ENCODE data around the gene PPP1R12B.

Gene PPP1R12B

GRCh38 chr1:202639500-202639899, 291.0 kb downstream of the PPP1R12B start (continued):
- TF ChIP-seq ZBTB48 (tag by site-specific recombination; IDR thresholded peaks at IDR 0.05) (no peak), ZNF600 (tag by site-specific recombination; IDR thresholded peaks at IDR 0.05) (no peak), ZNF555 (tag by site-specific recombination; conservative IDR thresholded peaks at IDR 0.05) (no peak), ZNF571 (tag by site-specific recombination; IDR thresholded peaks at IDR 0.05) (no peak), ZNF16 (tag by site-specific recombination; IDR thresholded peaks at IDR 0.05; ENCODE audit: low read depth) (no peak), OSR2 (tag by site-specific recombination; IDR thresholded peaks at IDR 0.05) (no peak), ZNF548 (tag by site-specific recombination; IDR thresholded peaks at IDR 0.05) (no peak), ZNF292 (tag by site-specific recombination; IDR thresholded peaks at IDR 0.05; ENCODE audit: borderline replicate concordance, low read depth) (no peak), TSHZ1 (tag by site-specific recombination; IDR thresholded peaks at IDR 0.05; ENCODE audit: borderline replicate concordance) (no peak)

GRCh38 chr1:202642212-202642611, 293.7 kb downstream of the PPP1R12B start:
- ChIA-PET CTCF (interaction anchor here (0.5 kb wide), 1 partner anchor 13 kb away, joined by 4 read pairs; no protein-coding TSS in a partner anchor), POLR2A (no interaction called here)
- Histone ChIP-seq H3K4me3 (ENCODE audit: low read depth, low read length) (no peak overlapping the region), H3K27ac (ENCODE audit: extremely low read depth, low read depth, low read length) (no peak overlapping the region), H3K9me3 (ENCODE audit: control insufficient read depth, insufficient read depth, low read depth, low read length) (no peaks in the 10 kb centered on the region), H3K4me1 (ENCODE audit: control insufficient read depth, insufficient read depth, low read length) (no peaks in the 10 kb centered on the region; the same call in 1 of the 2 replicates), H3K36me3 (ENCODE audit: control insufficient read depth in 2 of 2, insufficient read depth in 1 of 2, low read length in 2 of 2) (no peaks in the 10 kb centered on the region)
- TF ChIP-seq ZNF777 (tag by site-specific recombination; IDR thresholded peaks at IDR 0.05; ENCODE audit: borderline replicate concordance) (no peak), GLIS1 (tag by site-specific recombination; IDR thresholded peaks at IDR 0.05) (no peak), MZF1 (tag by site-specific recombination; IDR thresholded peaks at IDR 0.05; ENCODE audit: borderline replicate concordance) (no peak), ZNF488 (tag by site-specific recombination; IDR thresholded peaks at IDR 0.05) (no peak), PRDM2 (tag by site-specific recombination; IDR thresholded peaks at IDR 0.05; ENCODE audit: borderline replicate concordance) (no peak), ZNF280C (tag by site-specific recombination; IDR thresholded peaks at IDR 0.05) (no peak), ZNF155 (tag by site-specific recombination; IDR thresholded peaks at IDR 0.05) (no peak), ZNF138 (tag by site-specific recombination; IDR thresholded peaks at IDR 0.05; ENCODE audit: borderline replicate concordance) (no peak), ZNF426 (tag by site-specific recombination; IDR thresholded peaks at IDR 0.05) (no peak), YY1 (tag by site-specific recombination; IDR thresholded peaks at IDR 0.05) (no peak), ZNF48 (tag by site-specific recombination; IDR thresholded peaks at IDR 0.05) (no peak), ZNF211 (tag by site-specific recombination; IDR thresholded peaks at IDR 0.05; ENCODE audit: low read depth) (no peak), ZBTB44 (tag by site-specific recombination; IDR thresholded peaks at IDR 0.05) (no peak), ZNF214 (tag by site-specific recombination; IDR thresholded peaks at IDR 0.05; ENCODE audit: borderline replicate concordance) (no peak), ZNF140 (tag by site-specific recombination; IDR thresholded peaks at IDR 0.05) (no peak)
